ENCODE results near the gene INPP5D. TPM values are rescaled to one million over a fixed set of nuclear protein-coding genes. Genes with fewer than 3 reads are reported as not detected.

INPP5D gene
- total and polyA plus RNA-seq, 2 donors (not counting 3 experiments of a cell fraction or from before 2014, with no cell fraction given): 13.9 to 46.6 TPM

GRCh38 chr2:233075966-233076339 lies 15.8 kb downstream of the INPP5D start:
- CTCF ChIA-PET: interaction anchor here (0.9 to 1.3 kb wide), 6 partner anchors 9 to 47 kb away, joined by 3 to 9 read pairs (median 4); partner anchors contain the start of gene INPP5D
- no peaks in the 10 kb centered on the region for H3K9me3 ChIP-seq (replicated peaks; ENCODE audit: control insufficient read depth, insufficient read depth, low read length)
- peaks cover 0 to 14% of the 10 kb centered on the region in 2 experiments for H3K36me3 ChIP-seq (ENCODE audit: control insufficient read depth in 2 of 2, extremely low read depth in 1 of 2, insufficient read depth in 2 of 2, low read length in 2 of 2)
- H3K27ac ChIP-seq (ENCODE audit: insufficient read depth, low read depth, low read length): no peak overlapping the region
- BruUV-seq (replicated peaks): no TSS peak
- peak; percentile 17 for DNase-seq (ENCODE audit: low read depth, low spot score)
- no peaks in the 10 kb centered on the region for H3K9me1 ChIP-seq (replicated peaks; ENCODE audit: control insufficient read depth, extremely low read depth, insufficient read depth, low read length)
- peak; percentile 78 for FAIRE-seq
- H3K4me2 ChIP-seq (ENCODE audit: insufficient read depth, low read length): no peak overlapping the region
- POLR2A ChIA-PET: interaction anchor here (0.6 to 1.8 kb wide), 2 partner anchors 15 to 210 kb away, joined by 6 to 8 read pairs; partner anchors contain the start of gene INPP5D
- H4K20me1 ChIP-seq (replicated peaks; ENCODE audit: control insufficient read depth, extremely low read depth, insufficient read depth, low read length): no peaks in the 10 kb centered on the region
- H3K27me3 ChIP-seq (ENCODE audit: control insufficient read depth in 2 of 2, insufficient read depth in 2 of 2, low read length in 2 of 2): no peaks in the 10 kb centered on the region
- no peak overlapping the region for H2AFZ ChIP-seq (ENCODE audit: low read depth, low read length)
- H3K4me1 ChIP-seq (ENCODE audit: control insufficient read depth, extremely low read depth, insufficient read depth, low read length): peaks cover 18% of the 10 kb centered on the region
- intact Hi-C loops (cut with micrococcal nuclease) (loop anchor here (1.0 to 2.0 kb wide), 2 partner anchors 9 to 15 kb away; partner anchors contain the start of gene INPP5D), dilution Hi-C loops (cut with MboI; ENCODE audit: extremely low pct_ligation_motif_present, low sequenced_read_pairs) (no loop called here)
- no peak overlapping the region for H3K9ac ChIP-seq (replicated peaks; ENCODE audit: extremely low read depth, insufficient read depth, low read length)
- peaks cover 5% of the 10 kb centered on the region for H3K79me2 ChIP-seq (ENCODE audit: control insufficient read depth, insufficient read depth, low read length)
- no peak overlapping the region for H3K4me3 ChIP-seq (replicated peaks in 1 of 3; ENCODE audit: insufficient read depth in 1 of 3, low read depth in 1 of 3, low read length in 3 of 3)
- TF ChIP-seq CTCF (IDR thresholded peaks at IDR 0.05; ENCODE audit: extremely low read depth in 1 of 2, insufficient read depth in 1 of 2, low read depth in 1 of 2, low read length in 2 of 2): no peak
- TF ChIP-seq FOS (IDR thresholded peaks at IDR 0.05; ENCODE audit: borderline replicate concordance, insufficient read depth, low read length): no peak
- TF ChIP-seq JUN (IDR thresholded peaks at IDR 0.05; ENCODE audit: borderline replicate concordance, insufficient read depth, insufficient read length, low read depth): no peak
- no peak for TF ChIP-seq GATA2 (IDR thresholded peaks at IDR 0.05; ENCODE audit: insufficient read depth, insufficient read length, low read depth, low read length)
- no peak for TF ChIP-seq MAX (IDR thresholded peaks at IDR 0.05; ENCODE audit: insufficient read depth, insufficient read length)
- TF ChIP-seq MYC (IDR thresholded peaks at IDR 0.05; ENCODE audit: low read depth, low read length): no peak
- no peak for TF ChIP-seq EZH2 (IDR thresholded peaks at IDR 0.05; ENCODE audit: borderline replicate concordance, low read depth, low read length, severe bottlenecking)
- no peak for TF ChIP-seq POLR2A (IDR thresholded peaks at IDR 0.05; ENCODE audit: low read depth, low read length)
- no peak for TF ChIP-seq POLR2AphosphoS5 (IDR thresholded peaks at IDR 0.05; ENCODE audit: insufficient read depth, low read depth, low read length)

Measured in endothelial cell of umbilical vein (primary cell).